Panc1 (cell line): ENCODE data around the gene ERN1. TPM values are rescaled to one million over a fixed set of nuclear protein-coding genes. Genes with fewer than 3 reads are reported as not detected.

Source experiments
- ATAC-seq: fragments of 200-7000 bp; cut with Tn5 transposase; 2 replicates; pipeline ENCODE4 v1.9.1; 2020; ENCODE audit warnings: mild to moderate bottlenecking, moderate library complexity
- BruUV-seq: library from RNA; stranded (reverse); fragments of 400-500 nt; replicated peaks from 2 replicates; lab custom pipeline; 2021; lab: Mats Ljungman, UMichigan
- CTCF ChIA-PET: fragments of 300-600 bp; sonication (Branson Sonifier 250); formaldehyde crosslinking; loops from one replicate; lab custom pipeline; 2022; ENCODE audit warnings: antibody characterized with exemption; lab: Charles Lee
- POLR2A ChIA-PET: fragments of 300-600 bp; sonication (Branson Sonifier 250); formaldehyde crosslinking; loops from one replicate; lab custom pipeline; 2022; ENCODE audit warnings: antibody characterized with exemption; lab: Charles Lee
- DNase-seq: peaks from one replicate; pipeline ENCODE4 v3.0.0-alpha.2; 2010; ENCODE audit warnings: low read depth, low spot score
- H3K27ac ChIP-seq: 2 replicates; pipeline ENCODE4 v1.5.1; 2011; ENCODE audit warnings: mild to moderate bottlenecking, low read length, inconsistent platforms
- H3K27me3 ChIP-seq: fragments of 200-500 bp; sonication (Bioruptor generic); 2 replicates; pipeline ENCODE4 v1.6.0; 2014; ENCODE audit warnings: low read length, inconsistent platforms; ENCODE audit not compliant: control insufficient read depth, insufficient read depth
- H3K36me3 ChIP-seq: fragments of 200-500 bp; sonication (Bioruptor generic); 2 replicates; pipeline ENCODE4 v1.5.1; 2014; ENCODE audit warnings: inconsistent platforms, mild to moderate bottlenecking, low read length, moderate library complexity; ENCODE audit not compliant: control insufficient read depth, insufficient read depth
- H3K4me1 ChIP-seq: 2 replicates; pipeline ENCODE4 v1.5.1; 2011; ENCODE audit warnings: inconsistent platforms, mild to moderate bottlenecking, low read length, moderate library complexity; ENCODE audit not compliant: control insufficient read depth, insufficient read depth
- H3K4me3 ChIP-seq, 2 experiments: 2 replicates each; pipeline ENCODE4 v1.5.1; 2011 to 2012; ENCODE audit warnings: low read depth in 2 of 2, low read length in 2 of 2, mild to moderate bottlenecking in 2 of 2, inconsistent platforms in 1 of 2, moderate library complexity in 1 of 2
- H3K9me3 ChIP-seq: fragments of 200-500 bp; sonication (Bioruptor generic); 2 replicates; pipeline ENCODE4 v1.5.1; 2014; ENCODE audit warnings: low read depth, mild to moderate bottlenecking, inconsistent platforms, low read length, moderate library complexity; ENCODE audit not compliant: control insufficient read depth, insufficient read depth
- POLR2AphosphoS5 ChIP-seq: IDR thresholded peaks from 2 replicates; pipeline ENCODE4 v1.6.1; 2012; ENCODE audit warnings: mild to moderate bottlenecking, low read depth, low read length, moderate library complexity
- SIN3A ChIP-seq: IDR thresholded peaks from 2 replicates; pipeline ENCODE4 v1.6.1; 2012; ENCODE audit warnings: low read depth, mild to moderate bottlenecking, low read length, moderate library complexity, borderline replicate concordance; ENCODE audit not compliant: insufficient read depth
- TCF7L2 ChIP-seq: IDR thresholded peaks from 2 replicates; pipeline ENCODE4 v1.6.1; 2011; ENCODE audit warnings: mild to moderate bottlenecking, low read depth, low read length, inconsistent platforms
- in situ Hi-C: cut with HindIII; loops from 2 replicates; pipeline ENCODE4 v1.10.0; 2016; ENCODE audit warnings: low sequenced_read_pairs, low pct_unique_long_range_greater_than_20kb
- intact Hi-C: fragments of 100-400 bp; cut with micrococcal nuclease; formaldehyde crosslinking; loops from one replicate; pipeline ENCODE4 v1.10.0; 2022; ENCODE audit not compliant: unreplicated experiment
- total RNA-seq: library from RNA; stranded (reverse); gene quantifications from one replicate; pipeline ENCODE4 v1.2.1, GENCODE V29; 2021; ENCODE audit not compliant: unreplicated experiment
- TF ChIP-seq, protein P1 (sequence below), 2 experiments: IDR thresholded peaks; 2 replicates each; pipeline ENCODE4 v1.6.1; 2011 to 2012; ENCODE audit warnings: low read depth in 2 of 2, control low read depth in 1 of 2, low read length in 1 of 2, mild to moderate bottlenecking in 1 of 2, moderate library complexity in 1 of 2; ENCODE audit not compliant: insufficient read depth in 1 of 2
- TF ChIP-seq, protein P2 (sequence below): fragments of 450-650 bp; IDR thresholded peaks from 2 replicates; pipeline ENCODE4 v1.5.1; 2017; ENCODE audit warnings: mild to moderate bottlenecking

Gene ERN1
- total RNA-seq, 1 experiment from 2014 or later: 12.1 TPM

DNA sequence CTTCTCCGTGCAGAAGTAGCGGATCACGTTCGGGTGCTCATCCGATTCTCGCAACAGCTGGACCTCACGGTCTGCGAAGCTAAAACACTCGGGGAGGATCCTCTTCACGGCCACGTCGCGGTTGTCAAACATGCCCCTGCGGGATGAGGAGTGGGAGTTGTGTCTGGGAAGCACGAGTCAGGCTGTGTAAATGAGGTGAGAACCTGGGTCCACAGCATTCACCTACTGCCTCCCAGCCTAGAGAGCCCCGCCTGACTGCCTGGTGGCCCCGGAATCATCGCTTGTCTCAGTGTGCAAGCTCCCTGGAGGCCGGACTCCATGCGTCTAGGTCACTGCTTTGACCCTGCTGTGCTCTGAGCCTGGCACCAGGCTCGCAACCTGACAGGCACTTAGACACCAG lies 75.6 kb downstream of the ERN1 start:
- CTCF ChIA-PET: no interaction called here

DNA sequence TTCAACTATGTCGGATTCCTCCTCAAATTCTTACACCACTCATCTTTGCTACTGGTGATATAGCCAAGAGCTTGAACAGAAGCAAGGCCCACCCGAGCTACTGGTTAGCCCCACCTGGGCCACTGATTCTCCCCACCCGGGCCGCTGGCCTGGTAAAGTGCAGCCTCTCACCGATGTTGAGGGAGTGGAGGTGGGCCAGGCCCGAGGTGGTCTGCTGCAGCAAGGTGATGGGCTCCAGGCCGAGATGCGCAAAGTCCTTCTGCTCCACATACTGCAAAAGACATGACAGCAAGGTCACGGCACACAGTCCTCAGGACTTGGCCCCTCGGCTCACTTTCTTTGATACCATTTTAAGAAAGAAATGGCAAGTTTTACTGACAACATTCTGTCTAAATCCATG lies 76.8 kb downstream of the ERN1 start:
- no peak for TF ChIP-seq POLR2AphosphoS5
- TF ChIP-seq, protein P1, sequence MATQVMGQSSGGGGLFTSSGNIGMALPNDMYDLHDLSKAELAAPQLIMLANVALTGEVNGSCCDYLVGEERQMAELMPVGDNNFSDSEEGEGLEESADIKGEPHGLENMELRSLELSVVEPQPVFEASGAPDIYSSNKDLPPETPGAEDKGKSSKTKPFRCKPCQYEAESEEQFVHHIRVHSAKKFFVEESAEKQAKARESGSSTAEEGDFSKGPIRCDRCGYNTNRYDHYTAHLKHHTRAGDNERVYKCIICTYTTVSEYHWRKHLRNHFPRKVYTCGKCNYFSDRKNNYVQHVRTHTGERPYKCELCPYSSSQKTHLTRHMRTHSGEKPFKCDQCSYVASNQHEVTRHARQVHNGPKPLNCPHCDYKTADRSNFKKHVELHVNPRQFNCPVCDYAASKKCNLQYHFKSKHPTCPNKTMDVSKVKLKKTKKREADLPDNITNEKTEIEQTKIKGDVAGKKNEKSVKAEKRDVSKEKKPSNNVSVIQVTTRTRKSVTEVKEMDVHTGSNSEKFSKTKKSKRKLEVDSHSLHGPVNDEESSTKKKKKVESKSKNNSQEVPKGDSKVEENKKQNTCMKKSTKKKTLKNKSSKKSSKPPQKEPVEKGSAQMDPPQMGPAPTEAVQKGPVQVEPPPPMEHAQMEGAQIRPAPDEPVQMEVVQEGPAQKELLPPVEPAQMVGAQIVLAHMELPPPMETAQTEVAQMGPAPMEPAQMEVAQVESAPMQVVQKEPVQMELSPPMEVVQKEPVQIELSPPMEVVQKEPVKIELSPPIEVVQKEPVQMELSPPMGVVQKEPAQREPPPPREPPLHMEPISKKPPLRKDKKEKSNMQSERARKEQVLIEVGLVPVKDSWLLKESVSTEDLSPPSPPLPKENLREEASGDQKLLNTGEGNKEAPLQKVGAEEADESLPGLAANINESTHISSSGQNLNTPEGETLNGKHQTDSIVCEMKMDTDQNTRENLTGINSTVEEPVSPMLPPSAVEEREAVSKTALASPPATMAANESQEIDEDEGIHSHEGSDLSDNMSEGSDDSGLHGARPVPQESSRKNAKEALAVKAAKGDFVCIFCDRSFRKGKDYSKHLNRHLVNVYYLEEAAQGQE (IDR thresholded peaks at IDR 0.05; ENCODE audit: insufficient read depth in 1 of 2, low read depth in 2 of 2, low read length in 1 of 2): no peak
- no peak for TF ChIP-seq SIN3A
- TF ChIP-seq, protein P2, sequence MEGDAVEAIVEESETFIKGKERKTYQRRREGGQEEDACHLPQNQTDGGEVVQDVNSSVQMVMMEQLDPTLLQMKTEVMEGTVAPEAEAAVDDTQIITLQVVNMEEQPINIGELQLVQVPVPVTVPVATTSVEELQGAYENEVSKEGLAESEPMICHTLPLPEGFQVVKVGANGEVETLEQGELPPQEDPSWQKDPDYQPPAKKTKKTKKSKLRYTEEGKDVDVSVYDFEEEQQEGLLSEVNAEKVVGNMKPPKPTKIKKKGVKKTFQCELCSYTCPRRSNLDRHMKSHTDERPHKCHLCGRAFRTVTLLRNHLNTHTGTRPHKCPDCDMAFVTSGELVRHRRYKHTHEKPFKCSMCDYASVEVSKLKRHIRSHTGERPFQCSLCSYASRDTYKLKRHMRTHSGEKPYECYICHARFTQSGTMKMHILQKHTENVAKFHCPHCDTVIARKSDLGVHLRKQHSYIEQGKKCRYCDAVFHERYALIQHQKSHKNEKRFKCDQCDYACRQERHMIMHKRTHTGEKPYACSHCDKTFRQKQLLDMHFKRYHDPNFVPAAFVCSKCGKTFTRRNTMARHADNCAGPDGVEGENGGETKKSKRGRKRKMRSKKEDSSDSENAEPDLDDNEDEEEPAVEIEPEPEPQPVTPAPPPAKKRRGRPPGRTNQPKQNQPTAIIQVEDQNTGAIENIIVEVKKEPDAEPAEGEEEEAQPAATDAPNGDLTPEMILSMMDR: no peak
- TF ChIP-seq TCF7L2: no peak
- in situ Hi-C loops: no loop called here
- no TSS peak for BruUV-seq
- ATAC-seq (no peak), DNase-seq (no peak)
- H3K27ac ChIP-seq: no peak overlapping the region
- H3K36me3 ChIP-seq: no peaks in the 10 kb centered on the region
- POLR2A ChIA-PET: no interaction called here
- intact Hi-C loops: no loop called here
- no peaks in the 10 kb centered on the region for H3K4me1 ChIP-seq
- no peaks in the 10 kb centered on the region for H3K27me3 ChIP-seq
- no peaks in the 10 kb centered on the region for H3K9me3 ChIP-seq
- no peak overlapping the region for H3K4me3 ChIP-seq
- CTCF ChIA-PET: no interaction called here

More for the DNA sequence above, 75.6 kb downstream of the ERN1 start:
- Histone ChIP-seq H3K9me3 (no peaks in the 10 kb centered on the region), H3K4me1 (no peaks in the 10 kb centered on the region), H3K36me3 (no peaks in the 10 kb centered on the region), H3K27me3 (no peaks in the 10 kb centered on the region), H3K4me3 (no peak overlapping the region), H3K27ac (no peak overlapping the region)
- POLR2A ChIA-PET: no interaction called here
- ATAC-seq: no peak
- in situ Hi-C loops (no loop called here), intact Hi-C loops (no loop called here)
- TF ChIP-seq SIN3A (no peak), POLR2AphosphoS5 (no peak), TCF7L2 (no peak)
- TF ChIP-seq, protein P2: no peak
- TF ChIP-seq, protein P1 (IDR thresholded peaks at IDR 0.05; ENCODE audit: insufficient read depth in 1 of 2, low read depth in 2 of 2, low read length in 1 of 2): no peak
- no TSS peak for BruUV-seq
- no peak for DNase-seq
